Measurements from ENCODE around the gene GCK.
"Not testable (repeated sequence)": the region's sequence is repeated elsewhere in the genome, so short reads cannot be mapped to it uniquely, and the experiment has no call there.

GCK gene

GRCh38 chr7:44201813-44202212, 12.6 kb upstream of the GCK start:
- DNase-seq (ENCODE audit: low spot score), result no peak

- DNase-seq (ENCODE audit: low spot score), result peak; percentile 93
Observed at GRCh38 chr7:44200699-44201461, 11.6 kb upstream of the GCK start, which contains the start of gene YKT6. Gene YKT6, plus strand, starts transcription at chr7:44200978. Its CDS starts 158 bp downstream, at chr7:44201136.

DNA sequence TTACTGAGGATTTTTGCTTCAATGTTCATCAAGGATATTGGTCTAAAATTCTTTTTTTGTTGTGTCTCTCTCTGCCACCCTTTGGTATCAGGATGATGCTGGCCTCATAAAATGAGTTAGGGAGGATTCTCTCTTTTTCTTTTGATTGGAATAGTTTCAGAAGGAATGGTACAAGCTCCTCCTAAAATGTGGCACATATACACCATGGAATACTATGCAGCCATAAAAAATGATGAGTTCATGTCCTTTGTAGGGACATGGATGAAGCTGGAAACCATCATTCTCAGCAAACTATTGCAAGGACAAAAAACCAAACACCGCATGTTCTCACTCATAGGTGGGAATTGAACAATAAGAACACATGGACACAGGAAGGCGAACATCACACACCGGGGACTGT, 10.9 kb upstream of the GCK start:
- not testable (repeated sequence) for DNase-seq (ENCODE audit: low spot score)

DNA sequence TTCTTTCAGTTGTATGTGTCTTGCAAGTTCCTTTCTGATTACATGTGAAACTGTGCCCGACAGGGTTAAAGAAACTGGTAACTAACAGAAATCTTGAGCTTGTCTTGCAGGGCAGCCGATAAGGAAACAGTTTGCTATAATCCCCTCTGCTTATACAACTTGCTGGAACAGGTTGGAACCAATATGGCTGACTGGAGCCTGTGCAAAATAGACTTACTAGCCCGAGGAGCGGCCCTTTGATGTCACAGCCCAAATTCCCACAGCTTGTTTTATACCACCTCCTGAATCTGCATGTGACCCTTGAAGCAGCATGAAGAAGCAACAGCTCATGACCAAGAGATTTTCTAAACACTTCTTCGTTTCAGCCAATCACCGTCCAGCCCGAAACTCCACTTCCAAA, 8.2 kb upstream of the GCK start:
- DNase-seq (ENCODE audit: low spot score), result no peak

DNA sequence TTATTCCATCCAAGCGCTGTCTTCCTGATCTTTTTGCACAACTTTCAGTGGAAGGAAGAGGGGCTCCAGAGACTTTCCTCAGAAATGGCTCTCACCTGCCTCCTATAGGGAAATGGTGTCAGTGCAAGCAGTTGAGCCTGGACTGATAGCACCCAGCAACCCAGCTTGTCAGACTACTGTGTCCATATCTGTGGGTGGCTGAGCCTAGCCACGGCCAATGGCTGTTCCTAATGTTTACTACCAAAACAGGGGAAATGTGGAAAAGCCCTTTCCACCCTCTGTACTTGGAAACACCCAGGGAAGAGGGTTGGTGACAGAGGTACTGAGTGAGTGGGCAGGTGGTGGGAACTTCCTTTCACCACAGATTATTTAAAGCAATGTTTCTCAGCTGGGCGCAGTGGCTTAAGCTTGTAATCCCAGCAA, 7.2 kb upstream of the GCK start:
- DNase-seq (ENCODE audit: low spot score), result peak; percentile 26

GRCh38 chr7:44195889-44196288, 6.7 kb upstream of the GCK start:
- no peak for DNase-seq (ENCODE audit: low spot score)

DNA sequence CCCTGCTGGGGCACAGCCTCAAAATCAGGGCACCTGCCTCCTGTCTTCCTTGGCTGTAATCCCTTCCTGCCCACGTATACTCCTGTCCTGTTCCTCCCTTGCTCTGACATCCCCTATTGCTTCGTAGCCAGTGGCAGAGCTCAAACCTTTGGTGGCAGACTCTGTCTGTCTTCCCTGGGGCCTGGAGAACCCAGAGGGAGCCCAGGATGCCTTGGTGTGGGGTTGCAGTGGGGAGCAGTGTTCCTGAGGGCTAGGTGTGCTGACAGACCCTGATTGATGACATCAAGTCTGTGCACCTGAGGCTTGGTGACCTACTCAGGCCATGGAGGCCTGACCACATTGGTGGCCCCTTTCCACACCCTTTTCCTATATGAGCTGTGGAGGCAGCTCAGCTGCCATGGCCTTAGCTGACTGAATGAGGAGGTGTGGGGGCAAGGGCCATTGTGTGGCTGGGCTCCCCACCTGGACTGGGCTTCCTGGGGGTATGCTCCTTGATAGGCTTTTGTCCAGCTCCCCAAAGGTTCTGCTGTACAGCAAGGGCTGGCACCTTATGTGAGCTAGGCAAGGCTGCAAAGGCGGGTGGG, 5.4 kb upstream of the GCK start:
- no peak for DNase-seq (ENCODE audit: low spot score)

DNA sequence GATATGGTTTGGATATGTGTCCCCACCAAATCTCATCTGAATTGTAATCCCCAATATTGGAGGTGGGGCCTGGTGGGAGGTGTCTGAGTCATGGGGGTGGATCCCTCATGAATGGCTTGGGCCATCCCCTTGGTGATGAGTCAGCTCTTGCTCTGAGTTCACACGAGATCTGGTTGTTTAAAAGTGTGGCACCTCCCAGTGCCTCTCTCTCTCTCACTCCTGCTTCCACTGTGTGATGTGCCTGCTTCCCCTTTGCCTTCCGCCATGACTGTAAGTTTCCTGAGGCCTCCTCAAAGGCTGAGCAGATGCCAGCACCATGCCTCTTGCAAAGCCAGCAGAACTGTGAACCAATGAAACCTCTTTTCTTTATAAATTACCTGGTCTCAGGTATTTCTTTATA, 4.8 kb upstream of the GCK start:
- no peak for DNase-seq (ENCODE audit: low spot score)

DNA sequence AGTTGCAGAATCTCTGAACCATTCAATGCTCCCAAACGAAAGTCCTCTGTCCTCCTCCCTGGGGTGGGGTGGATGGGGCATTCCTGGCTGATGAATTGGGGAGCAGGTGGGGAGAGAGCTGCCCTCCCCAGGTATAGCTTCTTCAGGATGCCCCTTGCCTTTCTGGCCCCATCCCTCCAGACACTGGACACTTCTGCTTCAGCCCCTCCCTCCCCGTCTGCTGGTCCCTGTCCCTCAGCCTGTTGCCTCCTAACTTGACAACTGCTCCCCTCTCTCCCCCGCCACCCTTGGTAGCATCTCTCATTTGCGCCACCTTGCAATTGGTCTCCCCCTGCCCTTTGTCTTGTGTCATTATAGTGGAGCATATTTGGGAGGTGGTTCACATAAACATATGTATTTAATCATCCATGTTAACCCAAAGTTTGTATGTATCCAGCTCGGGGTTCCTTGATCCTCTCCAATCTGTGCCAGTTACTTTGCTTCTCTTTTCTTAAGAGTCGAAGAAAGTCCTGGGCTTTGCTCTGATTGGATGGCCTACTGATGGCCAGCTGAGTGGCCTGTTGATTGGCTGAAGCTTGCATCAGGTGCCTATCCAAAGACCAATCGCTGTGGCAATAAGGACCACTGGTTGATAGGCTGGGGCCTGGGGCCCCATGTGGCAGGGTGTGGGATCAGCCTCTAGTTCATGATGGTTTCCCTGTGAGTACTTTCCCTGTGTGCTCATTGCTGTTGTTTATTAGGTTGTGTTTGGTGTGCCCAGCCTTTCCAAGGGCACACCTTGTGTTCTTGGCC, 4.0 kb upstream of the GCK start:
- no peak for DNase-seq (ENCODE audit: low spot score)

GRCh38 chr7:44191171-44191570, 1.9 kb upstream of the GCK start:
- DNase-seq (ENCODE audit: low spot score), result no peak

DNA sequence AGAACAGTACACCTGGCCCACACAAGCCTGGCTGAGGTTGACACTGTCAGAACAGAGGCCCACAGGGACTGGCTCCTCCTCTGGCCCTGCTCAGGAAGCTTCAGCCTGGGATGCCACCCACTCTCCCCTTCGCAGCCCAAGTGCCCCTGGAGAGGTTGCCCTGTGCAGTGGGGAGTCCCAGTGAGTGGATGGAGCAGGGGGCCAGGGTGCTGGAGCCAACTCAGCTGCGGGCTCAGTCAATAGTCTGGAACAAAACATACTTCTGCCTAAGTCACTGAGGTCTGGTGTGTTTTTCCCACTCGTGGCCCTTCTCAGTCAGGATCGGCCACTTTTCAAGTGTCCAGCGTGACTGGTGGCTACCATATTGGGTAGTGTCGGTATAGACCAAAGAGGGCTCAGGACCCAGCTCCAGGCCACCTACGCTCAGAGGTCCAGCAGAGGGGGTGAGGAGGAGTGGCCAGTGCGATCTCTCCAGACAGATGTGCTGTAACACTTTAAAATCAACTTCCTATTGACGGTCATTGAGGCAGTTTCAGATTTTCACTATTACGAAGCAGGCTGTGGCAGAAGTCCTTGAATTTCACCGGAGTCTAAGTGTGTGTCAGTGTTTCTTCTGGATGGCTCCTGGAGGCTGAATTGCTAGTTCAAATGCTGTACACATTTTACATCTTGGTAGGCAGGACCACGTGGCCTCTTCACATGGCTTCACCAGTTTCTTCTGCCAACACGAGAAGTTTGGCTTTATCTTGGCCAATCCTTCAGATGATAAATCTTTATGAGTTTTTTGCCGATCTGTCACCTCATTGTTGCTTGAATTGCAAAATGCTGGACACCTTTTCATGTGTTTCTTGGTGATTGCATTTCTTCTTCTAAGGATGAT, 994 bp upstream of the GCK start:
- DNase-seq (ENCODE audit: low spot score), result no peak

GRCh38 chr7:44188480-44189225, 586 bp downstream of the GCK start:
- DNase-seq (ENCODE audit: low spot score), result no peak

- no peak for DNase-seq (ENCODE audit: low spot score)
Observed at GRCh38 chr7:44187636-44188416, 1.4 kb downstream of the GCK start.

DNA sequence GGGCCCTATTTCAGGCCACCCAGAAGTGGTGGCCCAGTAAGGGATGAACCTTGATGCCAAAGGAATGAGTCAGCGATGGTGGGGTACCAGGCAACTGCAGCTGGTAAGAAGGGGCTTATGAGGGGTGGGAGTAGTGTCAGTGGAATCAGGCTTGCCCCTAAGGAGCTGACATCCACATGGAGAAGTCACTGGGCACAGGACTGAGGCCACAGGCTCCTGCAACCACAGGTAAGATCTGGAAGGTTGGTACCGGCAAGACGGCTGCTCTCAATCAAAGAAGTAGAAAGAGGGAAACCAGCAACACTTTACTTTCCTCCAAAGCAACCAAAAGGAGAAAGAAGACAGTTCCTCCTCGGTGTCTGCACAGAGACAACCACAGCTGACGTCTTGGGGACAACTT, 2.5 kb downstream of the GCK start:
- no peak for DNase-seq (ENCODE audit: low spot score)

DNA sequence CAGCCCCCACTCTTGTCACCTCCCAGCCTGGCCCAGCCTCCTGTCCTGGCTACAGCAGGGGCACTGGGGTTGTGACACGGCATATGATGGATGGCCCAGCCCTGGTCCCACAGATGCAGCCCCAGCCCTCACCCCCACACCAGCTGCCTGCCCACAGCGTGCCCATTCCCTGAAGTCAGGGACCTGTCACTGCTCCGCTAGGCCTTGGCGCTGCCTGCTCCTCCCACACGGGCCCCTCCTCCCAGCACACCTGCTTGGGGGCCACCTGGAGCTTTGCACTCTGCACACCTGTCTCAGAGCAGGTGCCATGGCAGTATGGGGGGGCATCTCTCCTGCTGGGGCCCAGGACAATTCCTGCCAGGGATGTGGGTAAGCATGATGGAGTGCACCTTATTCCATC, 3.5 kb downstream of the GCK start:
- no peak for DNase-seq (ENCODE audit: low spot score)

DNA sequence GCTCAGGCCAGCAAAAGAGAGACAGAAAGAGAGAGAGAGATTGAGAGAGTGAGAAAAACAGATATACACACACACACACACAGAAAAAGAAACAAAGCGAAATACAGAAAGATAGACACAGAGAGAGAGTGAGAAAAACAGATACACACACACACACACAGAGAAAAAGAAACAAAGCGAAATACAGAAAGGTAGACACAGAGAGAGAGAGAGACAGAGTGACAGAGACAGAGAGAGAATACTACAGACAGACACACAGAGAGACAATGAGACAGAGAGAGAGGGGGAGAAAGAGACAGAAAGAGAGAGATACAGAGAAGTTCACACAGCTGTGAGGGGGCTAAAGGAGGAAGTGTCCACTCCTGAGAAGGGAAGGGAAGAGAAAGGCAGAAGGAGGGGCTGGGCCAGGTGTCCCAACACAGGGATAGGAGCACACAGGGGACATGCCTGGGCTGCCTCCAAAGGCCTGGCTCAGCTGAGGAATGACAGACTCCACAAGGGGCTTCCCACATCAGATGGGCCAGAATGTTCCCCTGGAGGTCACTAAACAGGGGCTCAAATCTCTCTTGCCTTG, 4.3 kb downstream of the GCK start:
- DNase-seq (ENCODE audit: low spot score), result no peak

GRCh38 chr7:44184206-44184872, 4.9 kb downstream of the GCK start:
- DNase-seq (ENCODE audit: low spot score), result no peak

GRCh38 chr7:44183386-44183785, 5.9 kb downstream of the GCK start:
- no peak for DNase-seq (ENCODE audit: low spot score)

DNA sequence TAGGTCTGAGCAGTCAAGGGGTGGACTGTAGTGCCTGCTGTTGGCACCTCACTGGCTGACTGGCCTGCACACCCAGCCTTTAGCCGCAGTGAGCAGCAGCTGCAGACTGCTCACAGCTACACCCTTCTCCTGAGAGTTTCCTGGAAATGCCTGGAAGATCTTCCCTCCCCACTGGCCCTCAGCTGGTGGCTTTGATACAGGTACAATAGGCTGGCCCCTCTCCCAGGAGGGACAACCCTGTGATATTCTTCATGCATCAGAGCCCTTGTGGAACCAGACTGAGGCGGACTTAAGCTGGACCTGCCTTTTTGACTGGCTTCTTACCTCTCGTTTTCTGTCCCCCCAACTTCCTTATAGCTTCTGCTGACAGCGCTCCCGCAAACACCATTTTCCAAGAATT, 6.4 kb downstream of the GCK start:
- DNase-seq (ENCODE audit: low spot score), result no peak

DNA sequence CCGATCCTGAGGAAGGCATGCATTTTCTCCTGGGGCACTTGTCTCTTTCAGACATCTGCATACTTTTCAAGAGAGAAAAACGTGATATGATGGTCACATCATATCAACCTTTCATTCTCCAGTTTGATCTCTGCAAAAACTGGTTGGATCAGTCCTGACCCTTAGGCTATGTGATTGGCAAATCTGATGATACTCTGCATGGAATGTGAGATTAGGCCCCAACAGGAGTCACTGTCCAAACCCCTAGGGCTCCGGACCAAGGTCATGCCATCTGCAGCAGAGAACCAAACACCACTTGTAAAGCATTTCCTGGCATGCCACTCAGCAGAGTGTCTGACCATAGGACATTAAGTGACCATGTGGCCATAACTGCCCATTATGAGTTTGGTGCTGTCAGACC, 8.6 kb downstream of the GCK start:
- DNase-seq (ENCODE audit: low spot score), result no peak

Measured in CD4-positive, alpha-beta T cell treated with Interleukin-15 for 4 hours (primary cell).